Measurements from ENCODE around the gene PRKCQ.

DNA sequence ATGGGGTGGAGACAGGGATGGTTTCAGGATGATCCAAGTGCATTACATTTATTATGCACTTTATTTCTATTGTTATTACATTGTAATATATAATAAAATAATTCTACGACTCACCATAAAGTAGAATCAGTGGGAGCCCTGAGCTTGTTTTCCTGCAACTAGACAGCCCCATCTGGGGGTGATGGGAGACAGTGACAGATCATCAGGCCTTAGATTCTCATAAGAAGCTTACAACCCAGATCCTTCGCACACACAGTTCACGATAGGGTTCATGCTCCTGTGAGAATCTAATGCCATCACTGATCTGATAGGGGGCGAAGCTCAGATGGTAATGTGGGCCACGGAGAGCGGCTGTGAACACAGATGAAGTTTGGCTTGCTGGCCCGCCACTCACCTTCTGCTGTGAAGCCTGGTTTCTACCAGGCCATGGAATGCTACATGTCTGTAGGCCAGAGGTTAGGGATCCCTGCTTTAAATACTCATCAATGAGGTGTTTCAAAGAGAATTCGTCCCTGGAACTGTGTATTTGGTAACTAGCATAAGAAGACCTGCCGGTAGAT, 21.2 kb upstream of the PRKCQ start:
- TF ChIP-seq POLR2A (IDR thresholded peaks at IDR 0.05; ENCODE audit: low read length): no peak
- TF ChIP-seq GATA1 (IDR thresholded peaks at IDR 0.05; ENCODE audit: low read depth, low read length): no peak

Data from erythroblast (primary cell).